Measurements from ENCODE around the gene FGFBP2. TPM values are rescaled to one million over a fixed set of nuclear protein-coding genes. Genes with fewer than 3 reads are reported as not detected.

FGFBP2 gene
- total RNA-seq, 1 donor = 84.5 TPM

DNA sequence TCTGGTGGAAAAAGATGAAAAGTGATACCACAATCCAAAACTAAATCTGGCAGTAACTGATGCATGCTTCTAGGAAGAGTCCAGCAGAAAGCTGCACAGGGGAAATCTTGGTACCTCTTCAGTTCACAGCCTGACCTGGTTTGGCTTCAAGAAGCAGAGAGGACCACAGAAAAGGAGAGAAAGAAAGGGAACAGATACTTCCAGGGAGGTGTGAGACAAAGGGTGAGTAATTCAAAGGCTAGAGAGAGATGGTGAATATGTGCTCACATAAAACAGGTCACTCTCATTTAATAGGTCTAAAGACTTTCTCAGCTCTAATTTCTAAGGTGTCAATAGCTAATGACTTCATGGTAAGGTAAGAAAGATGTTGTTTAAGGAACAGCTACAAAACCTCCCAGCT, 11.2 kb downstream of the FGFBP2 start:
- H3K27me3 ChIP-seq (ENCODE audit: insufficient read depth, low read length) = no peaks in the 10 kb centered on the region
- no peaks in the 10 kb centered on the region for H3K4me1 ChIP-seq (ENCODE audit: insufficient read depth, low read length)
- no peaks in the 10 kb centered on the region for H3K9me3 ChIP-seq (ENCODE audit: low read depth, low read length)
- no peak overlapping the region for H3K4me3 ChIP-seq (ENCODE audit: low read length)

- Histone ChIP-seq H3K27me3 (ENCODE audit: insufficient read depth, low read length) (no peaks in the 10 kb centered on the region), H3K4me3 (ENCODE audit: low read length) (no peak overlapping the region), H3K9me3 (ENCODE audit: low read depth, low read length) (no peaks in the 10 kb centered on the region), H3K4me1 (ENCODE audit: insufficient read depth, low read length) (peaks cover 11% of the 10 kb centered on the region)
Observed at GRCh38 chr4:15948826-15949225, 14.1 kb downstream of the FGFBP2 start.

GRCh38 chr4:15947684-15948083, 15.3 kb downstream of the FGFBP2 start:
- no peaks in the 10 kb centered on the region for H3K9me3 ChIP-seq (ENCODE audit: low read depth, low read length)
- no peak overlapping the region for H3K4me3 ChIP-seq (ENCODE audit: low read length)
- no peaks in the 10 kb centered on the region for H3K27me3 ChIP-seq (ENCODE audit: insufficient read depth, low read length)
- peaks cover 11% of the 10 kb centered on the region for H3K4me1 ChIP-seq (ENCODE audit: insufficient read depth, low read length)

GRCh38 chr4:15945516-15945915, 17.5 kb downstream of the FGFBP2 start:
- Histone ChIP-seq H3K9me3 (ENCODE audit: low read depth, low read length) (no peaks in the 10 kb centered on the region), H3K27me3 (ENCODE audit: insufficient read depth, low read length) (no peaks in the 10 kb centered on the region), H3K4me1 (ENCODE audit: insufficient read depth, low read length) (peaks cover 11% of the 10 kb centered on the region), H3K4me3 (ENCODE audit: low read length) (no peak overlapping the region)

- no peaks in the 10 kb centered on the region for H3K9me3 ChIP-seq (ENCODE audit: low read depth, low read length)
- H3K4me3 ChIP-seq (ENCODE audit: low read length) = no peak overlapping the region
- H3K4me1 ChIP-seq (ENCODE audit: insufficient read depth, low read length) = peaks cover 11% of the 10 kb centered on the region
- no peaks in the 10 kb centered on the region for H3K27me3 ChIP-seq (ENCODE audit: insufficient read depth, low read length)
Observed at GRCh38 chr4:15944895-15945294, 18.1 kb downstream of the FGFBP2 start.

- no peak overlapping the region for H3K4me3 ChIP-seq (ENCODE audit: low read length)
- peaks cover 11% of the 10 kb centered on the region for H3K4me1 ChIP-seq (ENCODE audit: insufficient read depth, low read length)
- H3K27me3 ChIP-seq (ENCODE audit: insufficient read depth, low read length) = no peaks in the 10 kb centered on the region
- no peaks in the 10 kb centered on the region for H3K9me3 ChIP-seq (ENCODE audit: low read depth, low read length)
Observed at GRCh38 chr4:15942283-15942682, 20.7 kb downstream of the FGFBP2 start.

DNA sequence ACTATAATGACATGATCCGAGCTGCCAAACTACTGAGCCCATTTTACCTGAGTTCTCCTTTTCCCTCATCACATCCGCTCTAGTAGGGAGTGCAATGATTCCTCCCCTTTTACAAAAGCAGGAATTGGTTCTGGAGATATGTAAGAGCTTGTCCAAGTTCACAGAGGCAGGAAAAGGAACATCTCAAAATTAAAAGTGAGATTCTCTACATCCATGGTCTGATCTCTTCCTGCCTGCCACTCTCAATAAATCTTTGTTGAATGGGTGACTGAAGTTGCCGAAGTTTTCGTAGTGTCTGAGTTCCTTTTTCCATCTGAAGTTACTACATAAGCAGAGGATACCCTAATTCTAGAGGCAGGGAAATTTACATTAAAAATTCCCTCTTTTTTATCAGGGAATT, 24.3 kb downstream of the FGFBP2 start, which contains the start of gene FGFBP1:
Gene FGFBP1, minus strand, starts transcription at position 101 of the 400 bp plus-strand sequence. CDS start 2,108 bp downstream, outside the sequence.
- no peak within 1 kb of the TSS for H3K4me3 ChIP-seq (ENCODE audit: low read length)
- no peaks in the 10 kb centered on the region for H3K4me1 ChIP-seq (ENCODE audit: insufficient read depth, low read length)
- no peaks in the 10 kb centered on the region for H3K27me3 ChIP-seq (ENCODE audit: insufficient read depth, low read length)
- H3K9me3 ChIP-seq (ENCODE audit: low read depth, low read length) = no peaks in the 10 kb centered on the region

DNA sequence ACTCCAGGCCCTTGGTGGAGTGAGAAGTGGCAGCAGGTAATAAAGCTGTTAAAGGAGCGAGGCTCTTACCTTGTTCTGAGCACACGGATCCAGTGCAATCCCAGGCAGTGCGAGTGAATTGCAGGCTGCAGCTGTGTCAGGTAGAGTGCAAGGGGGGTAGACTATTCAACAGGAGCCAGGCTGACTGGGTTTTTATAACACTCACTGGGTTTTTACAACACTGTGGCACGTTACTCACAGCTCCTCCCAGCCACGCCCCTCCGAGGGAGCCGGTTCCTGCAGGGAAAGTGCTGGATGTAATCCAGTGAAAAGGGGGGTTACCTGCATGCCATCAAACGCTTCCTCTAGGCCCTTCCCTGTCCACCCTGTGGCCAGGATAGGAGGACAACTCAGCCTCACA, 24.8 kb downstream of the FGFBP2 start:
- no peaks in the 10 kb centered on the region for H3K9me3 ChIP-seq (ENCODE audit: low read depth, low read length)
- no peak overlapping the region for H3K4me3 ChIP-seq (ENCODE audit: low read length)
- no peaks in the 10 kb centered on the region for H3K4me1 ChIP-seq (ENCODE audit: insufficient read depth, low read length)
- H3K27me3 ChIP-seq (ENCODE audit: insufficient read depth, low read length) = no peaks in the 10 kb centered on the region

DNA sequence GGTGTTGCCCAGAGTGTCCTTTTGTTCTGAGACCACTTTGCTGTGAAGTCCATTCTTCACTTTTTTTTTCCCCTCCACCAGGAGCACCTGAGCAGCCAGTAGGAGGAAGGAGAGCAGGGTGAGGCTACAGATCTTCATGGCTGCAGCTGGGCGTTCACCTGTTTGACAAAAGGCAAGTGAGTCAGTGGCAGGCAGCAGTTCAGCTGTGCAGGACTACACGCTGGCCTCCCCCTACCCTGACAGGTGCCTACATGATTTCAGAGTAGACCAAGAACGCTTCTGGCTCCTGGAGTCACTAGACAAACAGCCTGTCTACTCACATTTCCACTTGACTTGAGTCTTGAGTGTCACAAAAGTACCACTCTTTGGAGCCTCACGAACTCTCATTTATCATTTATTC, 26.5 kb downstream of the FGFBP2 start:
- no peaks in the 10 kb centered on the region for H3K9me3 ChIP-seq (ENCODE audit: low read depth, low read length)
- H3K4me1 ChIP-seq (ENCODE audit: insufficient read depth, low read length) = no peaks in the 10 kb centered on the region
- no peak overlapping the region for H3K4me3 ChIP-seq (ENCODE audit: low read length)
- no peaks in the 10 kb centered on the region for H3K27me3 ChIP-seq (ENCODE audit: insufficient read depth, low read length)

- Histone ChIP-seq H3K4me3 (ENCODE audit: low read length) (no peak overlapping the region), H3K4me1 (ENCODE audit: insufficient read depth, low read length) (no peaks in the 10 kb centered on the region), H3K27me3 (ENCODE audit: insufficient read depth, low read length) (no peaks in the 10 kb centered on the region)
Observed at GRCh38 chr4:15935504-15936402, 27.2 kb downstream of the FGFBP2 start.

DNA sequence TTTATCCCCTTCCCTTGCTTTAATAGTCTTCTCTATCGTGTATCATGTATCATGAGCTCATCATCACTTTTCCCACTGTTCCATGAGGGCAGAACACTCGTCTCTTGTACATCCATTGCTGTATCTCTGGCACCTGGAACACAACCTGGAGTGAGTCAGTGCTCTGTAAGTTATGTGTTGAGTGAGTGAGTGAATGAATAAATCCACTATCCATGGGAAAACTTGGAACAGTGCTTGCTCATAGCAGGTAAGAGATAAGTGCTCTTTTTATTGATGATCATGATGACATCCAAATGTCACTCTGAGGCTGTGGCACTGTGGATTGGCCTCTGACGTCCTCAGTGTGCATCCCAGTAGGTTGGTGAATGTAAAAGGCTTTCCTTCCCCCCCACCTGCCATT, 28.7 kb downstream of the FGFBP2 start:
- Histone ChIP-seq H3K9me3 (ENCODE audit: low read depth, low read length) (no peaks in the 10 kb centered on the region), H3K4me1 (ENCODE audit: insufficient read depth, low read length) (no peaks in the 10 kb centered on the region), H3K4me3 (ENCODE audit: low read length) (no peak overlapping the region), H3K27me3 (ENCODE audit: insufficient read depth, low read length) (no peaks in the 10 kb centered on the region)

More at GRCh38 chr4:15935504-15936402, 27.2 kb downstream of the FGFBP2 start:
- no peaks in the 10 kb centered on the region for H3K9me3 ChIP-seq (ENCODE audit: low read depth, low read length)

DNA sequence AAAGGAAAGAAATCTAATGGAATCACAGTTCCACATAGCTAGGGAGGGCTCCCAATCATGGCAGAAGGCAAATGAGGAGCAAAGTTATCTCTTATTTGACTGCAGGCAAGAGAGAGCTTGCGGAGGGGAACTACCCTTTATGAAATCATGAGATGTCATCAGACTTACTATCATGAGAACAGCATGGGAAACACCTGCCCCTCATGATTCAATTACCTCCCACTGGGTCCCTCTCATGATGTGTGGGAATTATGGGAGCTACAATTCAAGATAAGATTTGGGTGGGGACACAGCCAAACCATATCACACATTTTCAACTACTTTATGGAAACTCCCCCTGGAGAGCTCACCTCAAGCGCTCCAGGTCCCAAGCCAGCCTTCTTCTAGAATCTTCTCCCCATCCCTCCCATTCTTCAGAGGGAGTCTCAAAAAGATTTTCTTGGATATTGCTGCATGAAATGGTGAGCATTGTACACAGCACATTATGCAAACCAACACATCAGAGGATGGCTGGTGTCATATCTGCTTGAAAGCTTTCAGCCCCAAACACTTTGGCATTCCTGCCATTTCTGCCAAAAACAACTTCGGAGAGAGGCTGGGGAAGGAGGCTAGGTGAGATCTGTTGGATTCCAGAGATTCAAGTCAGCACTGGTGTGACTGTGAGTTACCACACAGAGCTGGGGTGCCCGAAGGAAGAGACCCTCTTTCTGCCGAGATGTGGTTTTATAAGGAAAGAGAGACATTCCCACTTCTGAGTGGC, 31.3 kb downstream of the FGFBP2 start:
- Histone ChIP-seq H3K4me3 (ENCODE audit: low read length) (no peak overlapping the region), H3K9me3 (ENCODE audit: low read depth, low read length) (no peaks in the 10 kb centered on the region), H3K4me1 (ENCODE audit: insufficient read depth, low read length) (no peaks in the 10 kb centered on the region), H3K27me3 (ENCODE audit: insufficient read depth, low read length) (no peaks in the 10 kb centered on the region)

- no peaks in the 10 kb centered on the region for H3K27me3 ChIP-seq (ENCODE audit: insufficient read depth, low read length)
- H3K4me3 ChIP-seq (ENCODE audit: low read length) = no peak overlapping the region
- no peaks in the 10 kb centered on the region for H3K4me1 ChIP-seq (ENCODE audit: insufficient read depth, low read length)
- no peaks in the 10 kb centered on the region for H3K9me3 ChIP-seq (ENCODE audit: low read depth, low read length)
Observed at GRCh38 chr4:15930314-15930713, 32.7 kb downstream of the FGFBP2 start.

DNA sequence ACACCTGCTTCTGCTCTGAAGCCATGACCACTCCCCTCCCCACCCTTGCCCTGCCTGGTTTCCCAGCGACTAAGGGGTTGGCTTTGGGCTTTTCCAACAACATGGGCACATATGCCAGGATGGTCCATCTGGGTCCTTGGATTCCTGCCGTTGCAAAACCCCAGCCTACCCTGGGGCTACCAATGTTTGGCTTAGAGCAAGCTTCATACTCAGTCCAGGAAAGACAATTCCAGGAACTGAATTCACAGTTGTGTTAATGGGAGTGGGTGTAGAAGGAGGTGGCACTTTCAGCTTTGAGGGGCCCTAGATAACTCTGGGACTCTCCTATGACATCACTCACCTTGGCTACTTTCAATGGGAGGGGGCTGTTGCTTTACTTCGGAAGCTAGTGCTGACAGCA, 33.4 kb downstream of the FGFBP2 start:
- H3K4me3 ChIP-seq (ENCODE audit: low read length) = no peak overlapping the region
- H3K27me3 ChIP-seq (ENCODE audit: insufficient read depth, low read length) = no peaks in the 10 kb centered on the region
- H3K9me3 ChIP-seq (ENCODE audit: low read depth, low read length) = no peaks in the 10 kb centered on the region
- no peaks in the 10 kb centered on the region for H3K4me1 ChIP-seq (ENCODE audit: insufficient read depth, low read length)

DNA sequence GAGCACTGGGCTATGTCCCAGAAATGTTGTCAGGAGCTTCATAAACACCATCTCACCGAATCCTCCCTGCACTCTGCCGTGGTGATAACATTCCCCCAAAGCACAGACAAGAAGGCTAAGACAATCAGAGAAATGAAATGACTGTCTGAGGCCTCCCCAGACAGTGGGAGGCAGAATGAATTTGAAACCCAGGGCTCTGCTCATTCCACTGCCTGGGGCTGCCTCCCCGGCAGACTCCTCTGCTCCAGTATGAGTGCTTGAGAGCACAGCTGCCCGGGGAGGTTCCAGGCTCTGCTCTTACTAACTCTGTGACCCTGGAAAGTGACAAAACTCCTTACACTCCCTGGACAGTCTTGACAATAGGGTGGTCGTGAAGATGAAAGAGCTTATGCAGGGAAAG, 34.1 kb downstream of the FGFBP2 start:
- Histone ChIP-seq H3K4me3 (ENCODE audit: low read length) (no peak overlapping the region), H3K9me3 (ENCODE audit: low read depth, low read length) (no peaks in the 10 kb centered on the region), H3K4me1 (ENCODE audit: insufficient read depth, low read length) (no peaks in the 10 kb centered on the region), H3K27me3 (ENCODE audit: insufficient read depth, low read length) (no peaks in the 10 kb centered on the region)
